NCI-H187 treated with DMSO at 0.1 percent for 48 hours (cell line): ENCODE data around the gene LRRC8D.

ENCODE experiments used
- DNase-seq: peaks from one replicate; lab custom pipeline; 2025; lab: John Stamatoyannopoulos, UW

Gene LRRC8D

DNA sequence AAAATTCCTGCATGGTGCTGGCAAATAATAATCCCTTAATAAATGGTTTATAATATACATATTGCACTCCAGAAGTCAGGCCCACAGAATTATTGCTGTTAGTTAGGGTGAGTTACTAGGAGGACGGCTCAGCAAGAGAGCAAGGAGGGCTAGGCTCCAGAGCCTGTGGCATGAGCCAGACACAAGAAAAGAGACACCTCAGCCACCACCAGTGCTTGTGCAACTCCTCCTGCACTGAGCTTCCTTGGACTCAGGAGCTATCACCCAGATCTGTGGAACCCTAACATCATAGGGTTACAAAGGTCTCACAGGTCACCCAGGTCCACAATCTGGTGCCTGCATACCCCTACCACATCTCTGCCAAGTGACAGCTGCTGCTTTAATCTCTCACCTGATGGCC lies 12.8 kb upstream of the LRRC8D start:
- no peak for DNase-seq

GRCh38 chr1:89808441-89809117 lies 12.3 kb upstream of the LRRC8D start:
- no peak for DNase-seq

DNA sequence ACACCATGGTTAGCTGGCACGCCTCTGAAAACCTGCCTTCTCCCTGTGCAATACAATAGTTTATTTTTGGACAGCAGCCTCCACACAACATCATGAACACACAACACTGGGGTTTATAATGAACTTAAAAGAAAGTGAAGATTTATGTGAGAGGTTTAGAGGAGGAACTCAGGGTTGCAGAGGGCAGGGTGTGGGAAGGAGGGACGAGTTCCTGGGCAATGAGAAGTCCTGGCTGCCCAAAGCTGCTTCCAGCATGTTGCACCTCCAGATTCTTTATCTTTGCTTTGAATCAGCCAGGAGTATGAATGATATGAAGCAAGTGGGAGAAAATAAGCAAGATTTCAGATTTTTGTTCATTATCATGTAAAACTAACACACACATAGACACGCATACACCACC lies 11.3 kb upstream of the LRRC8D start:
- DNase-seq, result no peak

DNA sequence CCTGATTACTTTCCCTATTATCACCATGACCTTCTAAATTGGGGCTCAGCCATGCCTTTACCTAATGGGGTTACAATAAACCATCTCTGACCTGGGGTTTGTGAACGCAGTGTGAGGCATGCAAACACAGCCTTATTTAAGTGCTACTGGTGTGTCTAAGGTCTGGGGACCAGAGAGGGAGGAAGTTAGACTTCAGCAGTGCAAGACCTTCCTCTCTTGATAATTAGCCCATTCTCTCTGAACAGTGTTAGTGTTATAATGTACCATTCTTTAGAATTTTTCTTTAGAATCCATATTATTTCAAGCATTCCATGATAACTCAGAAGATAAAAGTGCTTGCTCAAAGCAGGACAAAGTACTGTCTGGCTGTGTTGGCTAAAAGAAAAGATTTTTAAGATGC lies 10.5 kb upstream of the LRRC8D start:
- no peak for DNase-seq

- no peak for DNase-seq
Measured at GRCh38 chr1:89810880-89811279, 10.0 kb upstream of the LRRC8D start.

DNA sequence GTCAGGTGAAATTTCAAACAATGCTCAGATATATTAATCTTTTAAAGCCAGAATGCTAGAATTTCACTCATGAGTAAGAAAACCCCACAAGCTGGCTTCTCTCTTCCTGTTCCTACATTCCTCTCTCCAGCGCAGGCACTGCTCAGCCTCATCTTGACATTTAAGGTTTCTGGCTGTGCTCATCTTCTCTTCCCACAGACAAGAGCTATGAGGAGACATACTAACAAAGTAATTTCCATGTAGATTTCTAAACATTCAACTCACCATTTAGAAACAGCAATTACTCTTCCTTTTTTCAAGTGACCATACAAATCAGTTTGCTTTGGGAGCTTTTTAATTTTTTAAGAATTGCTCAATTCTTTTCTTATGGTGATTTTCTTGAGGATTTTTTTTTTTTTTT lies 7.8 kb upstream of the LRRC8D start:
- DNase-seq, result no peak

DNA sequence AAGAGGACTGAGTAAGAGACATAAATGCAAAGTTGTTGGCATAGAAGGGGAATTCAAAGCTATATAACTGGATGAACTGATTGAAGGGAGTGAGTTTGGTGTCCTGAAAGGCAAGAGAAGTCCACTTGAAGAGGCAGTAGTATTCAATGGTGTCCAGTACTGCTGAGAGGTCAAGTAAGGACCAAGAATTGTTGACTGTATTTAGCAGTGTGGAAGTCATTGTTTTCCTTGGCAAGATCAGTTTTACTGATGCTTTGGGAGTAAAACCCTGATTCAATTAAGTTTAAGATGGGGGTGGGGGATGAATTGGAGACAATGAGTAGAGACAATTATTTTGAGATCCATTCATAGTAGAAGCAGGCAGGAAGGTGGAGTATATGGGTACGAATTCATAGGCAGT lies 5.8 kb upstream of the LRRC8D start:
- DNase-seq, result no peak

DNA sequence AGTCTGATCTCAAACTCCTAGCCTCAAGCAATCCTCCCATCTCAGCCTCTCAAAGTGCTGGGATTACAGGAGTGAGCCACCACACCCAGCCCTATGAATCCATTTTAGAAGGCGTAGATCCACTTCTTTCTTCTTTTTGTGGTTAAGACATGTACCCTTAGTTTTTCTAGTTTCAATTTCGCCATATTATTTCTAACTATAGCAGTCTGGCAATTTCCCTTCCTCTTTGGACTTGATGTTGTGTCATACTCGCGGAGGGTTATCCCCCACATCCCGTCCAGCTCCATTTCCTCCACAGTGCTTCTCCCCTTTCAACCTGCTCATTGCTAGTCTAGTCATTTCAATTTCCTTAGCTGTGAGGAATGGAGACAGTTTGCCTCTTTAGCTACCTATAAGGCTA lies 5.2 kb upstream of the LRRC8D start:
- no peak for DNase-seq

DNA sequence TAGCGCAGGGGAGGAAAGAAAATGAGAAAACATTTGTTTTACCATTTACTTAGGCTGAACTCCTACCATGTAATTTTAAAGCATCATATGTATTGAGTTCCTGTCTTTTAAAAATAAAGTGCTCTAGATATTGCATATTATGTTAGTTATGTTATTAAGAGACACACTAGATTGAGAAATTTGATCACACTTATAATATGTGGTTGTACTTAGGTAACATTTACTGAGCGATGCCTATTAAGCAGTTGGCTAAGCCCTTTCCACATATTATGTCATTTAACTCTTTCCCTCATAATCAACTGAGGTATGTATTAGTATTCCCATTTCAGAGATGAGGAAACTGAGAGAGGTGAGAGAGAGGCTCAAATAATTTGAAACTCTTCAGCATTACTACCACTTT lies 4.5 kb upstream of the LRRC8D start:
- DNase-seq, result no peak

DNA sequence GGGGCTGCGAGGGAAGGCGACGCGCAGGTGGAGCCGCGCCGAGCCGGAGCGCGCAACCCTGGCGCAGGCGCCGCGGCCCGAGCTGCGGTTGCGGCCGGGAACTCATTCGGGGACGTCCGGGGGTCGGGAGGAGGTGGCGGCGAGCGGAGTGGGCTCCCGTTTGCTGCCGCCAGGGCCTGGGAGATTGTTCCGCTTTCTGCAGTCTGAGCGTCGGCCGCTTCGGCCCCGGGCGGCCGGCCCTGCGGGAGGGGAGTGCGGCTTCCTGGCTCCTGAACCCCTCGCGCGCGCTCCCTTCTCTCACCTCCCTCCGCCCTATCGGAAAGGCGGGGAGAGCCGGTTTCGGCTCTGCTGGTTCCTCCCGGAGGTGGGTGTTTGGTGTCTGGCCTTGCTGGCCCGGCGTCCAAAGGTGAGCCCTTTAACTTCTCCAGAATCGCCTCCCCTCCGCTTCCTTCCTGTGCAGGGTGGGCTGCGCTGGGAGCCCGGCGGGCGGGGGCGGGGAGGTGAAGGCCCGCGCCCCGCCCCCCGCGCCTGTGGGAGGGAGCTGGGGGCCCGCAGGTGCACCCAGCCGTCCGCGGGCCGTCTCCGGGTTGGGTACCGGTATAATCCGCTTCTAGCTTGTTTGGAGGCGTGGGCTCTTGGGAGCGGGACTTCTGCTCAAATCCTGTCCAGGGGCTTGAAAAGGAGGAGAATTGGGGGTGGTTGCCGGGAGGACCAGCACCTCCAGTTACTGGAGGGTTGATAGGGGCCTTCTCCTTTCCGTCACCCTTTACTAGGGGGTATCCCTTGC lies 683 bp downstream of the LRRC8D start:
- DNase-seq, result no peak

GRCh38 chr1:89822109-89822962 lies 1.5 kb downstream of the LRRC8D start:
- no peak for DNase-seq

GRCh38 chr1:89822999-89823628 lies 2.3 kb downstream of the LRRC8D start:
- DNase-seq, result no peak

DNA sequence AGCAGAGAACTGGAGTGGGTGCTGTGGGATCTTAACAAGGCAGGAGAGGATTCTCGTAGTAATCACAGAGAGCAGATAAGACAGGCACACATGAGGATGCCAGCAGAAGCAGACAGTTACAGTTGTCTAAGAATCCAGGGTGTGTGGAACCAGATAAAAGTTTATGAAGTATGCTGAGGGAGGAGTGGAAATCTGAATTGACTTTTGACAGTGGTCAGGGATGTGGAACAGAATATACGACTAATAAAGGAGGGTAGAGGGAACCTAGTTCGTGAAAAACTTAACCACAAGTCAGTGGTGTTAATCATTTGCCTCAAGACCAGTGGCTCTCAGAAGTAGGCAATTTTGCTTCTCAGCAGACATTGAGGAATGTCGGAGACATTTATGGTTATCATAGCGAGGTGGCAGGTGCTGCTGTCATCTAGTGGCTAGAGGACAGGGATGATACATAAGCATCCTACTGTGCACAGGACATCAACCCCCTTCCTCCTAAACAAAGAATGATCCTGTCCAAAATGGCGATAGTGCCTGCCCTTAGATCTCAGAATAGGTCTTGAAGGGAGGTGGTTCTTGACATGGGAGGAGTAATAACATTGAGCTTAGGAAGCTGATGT lies 3.0 kb downstream of the LRRC8D start:
- DNase-seq, result no peak

DNA sequence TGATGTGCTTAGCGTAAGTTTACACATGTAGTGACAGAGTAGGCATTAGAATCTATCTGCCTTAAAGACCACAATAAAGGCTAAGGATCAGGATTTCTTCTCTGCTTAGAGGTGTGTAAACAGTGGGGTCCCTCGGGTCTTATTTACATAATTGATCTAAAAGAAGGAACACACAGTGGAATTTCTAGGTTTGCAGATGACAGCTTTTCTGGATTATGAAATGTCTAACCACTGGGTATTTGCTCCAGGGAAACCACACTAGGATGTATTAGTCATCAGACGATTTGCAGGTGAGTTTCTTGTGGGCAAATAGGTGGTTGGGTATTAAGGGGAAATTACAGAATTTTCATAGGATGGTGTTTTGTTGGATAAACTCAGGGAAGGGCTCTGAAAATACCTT lies 5.8 kb downstream of the LRRC8D start:
- no peak for DNase-seq

GRCh38 chr1:89827330-89827729 lies 6.5 kb downstream of the LRRC8D start:
- no peak for DNase-seq

- DNase-seq, result no peak
Measured at GRCh38 chr1:89827902-89828301, 7.1 kb downstream of the LRRC8D start.

- DNase-seq, result no peak
Measured at GRCh38 chr1:89829186-89829585, 8.4 kb downstream of the LRRC8D start.

GRCh38 chr1:89831462-89832120 lies 10.8 kb downstream of the LRRC8D start:
- DNase-seq, result no peak

- no peak for DNase-seq
Measured at GRCh38 chr1:89832496-89833127, 11.8 kb downstream of the LRRC8D start.

DNA sequence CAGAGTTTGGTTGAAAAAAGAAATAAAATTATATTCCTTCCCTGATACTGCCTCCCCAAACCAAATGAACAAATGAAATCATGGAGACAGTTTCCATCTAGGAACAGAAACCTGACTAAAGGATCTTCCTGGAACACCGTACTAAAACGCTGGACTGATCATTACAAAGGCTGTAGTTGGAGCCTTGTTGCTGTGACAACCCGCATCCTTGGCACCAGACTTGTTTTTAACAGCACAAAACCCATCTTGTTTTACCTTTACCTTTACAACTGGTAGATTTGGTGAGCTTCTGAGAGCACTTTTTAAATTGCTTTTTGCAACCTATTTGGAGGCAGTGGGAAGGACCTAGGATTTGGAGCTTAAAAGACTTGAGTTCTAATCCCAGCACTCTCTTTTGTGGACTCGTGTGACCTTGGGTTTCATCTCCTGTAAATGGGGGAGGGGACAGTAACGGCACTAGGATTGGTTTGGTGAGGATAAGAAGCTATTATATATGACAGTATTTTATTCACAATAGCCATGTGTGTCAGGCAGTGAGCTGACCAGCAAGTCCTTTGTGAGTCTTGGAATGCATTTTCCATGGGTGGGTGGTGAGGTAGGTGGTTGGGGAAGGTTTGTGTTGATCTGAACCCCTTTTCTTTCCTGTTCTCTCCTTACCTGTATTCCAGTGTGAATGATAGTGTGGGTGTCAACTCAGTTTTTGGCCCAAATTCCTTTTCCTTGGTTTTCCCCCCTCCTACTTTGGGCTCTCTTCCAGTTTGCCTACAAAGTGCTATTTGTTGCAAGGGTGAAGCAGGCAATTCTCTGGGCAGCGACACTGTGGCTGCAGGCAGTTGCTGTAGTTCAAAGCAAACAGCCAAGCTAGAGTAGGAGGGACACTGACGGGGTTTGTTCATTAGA lies 12.6 kb downstream of the LRRC8D start:
- DNase-seq, result no peak
